Gastroesophageal sphincter (tissue), 4 donors: ENCODE measurements around the gene PRKAR1B. TPM values are rescaled to one million over a fixed set of nuclear protein-coding genes. Genes with fewer than 3 reads are reported as not detected.

Experiments
- ATAC-seq: fragments of 150-250 bp; one replicate; pipeline ENCODE4 v1.9.1; 2016; ENCODE audit warnings: mild to moderate bottlenecking, moderate library complexity
- H3K27ac ChIP-seq, 4 donors: fragments of 200-600 bp; sonication (generic) in 3 of 4; 1 replicate in 3 of 4; 2 replicates in 1 of 4; pipeline ENCODE4 v1.5.1; 2016 to 2019
- H3K27me3 ChIP-seq: fragments of 200-600 bp; sonication (generic); one replicate; pipeline ENCODE4 v1.5.1; 2019
- H3K36me3 ChIP-seq, 2 donors: fragments of 200-600 bp; sonication (generic); one replicate each; pipeline ENCODE4 v1.5.1; 2019; ENCODE audit warnings: control low read depth in 1 of 2
- H3K4me1 ChIP-seq, 3 donors: fragments of 200-600 bp; sonication (generic); 1 replicate in 2 of 3; 2 replicates in 1 of 3; pipeline ENCODE4 v1.5.1; 2016 to 2019; ENCODE audit warnings: control low read depth in 2 of 3
- H3K4me3 ChIP-seq, 2 donors: fragments of 200-600 bp; sonication (generic); one replicate each; pipeline ENCODE4 v1.5.1; 2019; ENCODE audit warnings: mild to moderate bottlenecking in 1 of 2, moderate library complexity in 1 of 2
- H3K9me3 ChIP-seq, 3 donors: fragments of 200-600 bp; sonication (generic); one replicate each; pipeline ENCODE4 v1.5.1; 2017 to 2019; ENCODE audit warnings: control low read depth in 2 of 3
- CTCF ChIP-seq, 4 experiments: fragments of 200-600 bp in 2 of 4; fragments of 450-650 bp in 2 of 4; sonication (generic) in 1 of 4; IDR thresholded peaks; one replicate each; pipeline ENCODE4 v1.5.1; 2017 to 2019; ENCODE audit warnings: antibody characterized with exemption in 4 of 4, mild to moderate bottlenecking in 2 of 4, moderate library complexity in 2 of 4
- EP300 ChIP-seq: sonication (generic); formaldehyde crosslinking; IDR thresholded peaks from one replicate; pipeline ENCODE4 v1.6.1; 2017; ENCODE audit warnings: antibody characterized with exemption, mild to moderate bottlenecking
- POLR2A ChIP-seq, 2 donors: fragments of 450-650 bp; IDR thresholded peaks; one replicate each; pipeline ENCODE4 v1.6.1; 2017; ENCODE audit warnings: antibody characterized with exemption in 2 of 2, mild to moderate bottlenecking in 2 of 2, moderate library complexity in 1 of 2
- POLR2AphosphoS5 ChIP-seq: sonication (generic); formaldehyde crosslinking; IDR thresholded peaks from one replicate; pipeline ENCODE4 v1.6.1; 2017; ENCODE audit warnings: antibody characterized with exemption
- WGBS, 2 donors: methylation state at CpG; one replicate each; pipeline ENCODE4 v1.1.5; 2018; ENCODE audit warnings: low coverage in 1 of 2; 5-methylcytosine and 5-hydroxymethylcytosine counted together
- total RNA-seq, 4 donors: library from RNA; depleted of rRNA; stranded (reverse); fragments of >200 nt; gene quantifications; one replicate each; pipeline ENCODE4 v1.1.0, GENCODE V29; 2016

The PRKAR1B gene
- total RNA-seq, 4 donors from 2014 or later: 11.6 to 39.1 (median 24.8) TPM

- Histone ChIP-seq H3K36me3 (peaks cover 0 to 20% of the 10 kb centered on the region in 2 donors), H3K9me3 (no peaks in the 10 kb centered on the region), H3K4me3 (peak overlapping the region in 1 of 2 donors; percentile 77), H3K27me3 (peaks cover 5% of the 10 kb centered on the region), H3K27ac (peak overlapping the region; percentile 14 to 98 (median 96)), H3K4me1 (peaks cover 0 to 79% (median 23%) of the 10 kb centered on the region in 3 donors)
- WGBS, 2 donors: 0 to 40% methylated on average over 1 to 4 of the region's 10 CpGs
- ATAC-seq: no peak
- TF ChIP-seq CTCF (IDR thresholded peaks at IDR 0.05): no peak
- TF ChIP-seq EP300: no peak
- no peak for TF ChIP-seq POLR2A (IDR thresholded peaks at IDR 0.05)
- no peak for TF ChIP-seq POLR2AphosphoS5
Measured at GRCh38 chr7:515628-516027, 211.5 kb downstream of the PRKAR1B start.

- H3K27ac ChIP-seq: peak overlapping the region; percentile 14 to 98 (median 96)
- H3K9me3 ChIP-seq: no peaks in the 10 kb centered on the region
- peaks cover 0 to 72% (median 18%) of the 10 kb centered on the region in 3 donors for H3K4me1 ChIP-seq
- no peak for ATAC-seq
- peak overlapping the region in 1 of 2 donors; percentile 77 for H3K4me3 ChIP-seq
- 60% methylated on average over 1 of the region's 25 CpGs; no CpG with 5 or more reads in 1 of the 2 donors for WGBS, 2 donors
- peaks cover 0 to 25% of the 10 kb centered on the region in 2 donors for H3K36me3 ChIP-seq
- H3K27me3 ChIP-seq: no peaks in the 10 kb centered on the region
- peak; percentile 17 for TF ChIP-seq POLR2AphosphoS5
- no peak for TF ChIP-seq POLR2A (IDR thresholded peaks at IDR 0.05)
Measured at GRCh38 chr7:514651-515598, 212.2 kb downstream of the PRKAR1B start.

- peak overlapping the region in 1 of 2 donors; percentile 77 for H3K4me3 ChIP-seq
- H3K27me3 ChIP-seq: no peaks in the 10 kb centered on the region
- no peak for TF ChIP-seq CTCF (IDR thresholded peaks at IDR 0.05)
- TF ChIP-seq POLR2A (IDR thresholded peaks at IDR 0.05): no peak
- no peak for TF ChIP-seq EP300
- TF ChIP-seq POLR2AphosphoS5: no peak
- H3K9me3 ChIP-seq: no peaks in the 10 kb centered on the region
- H3K4me1 ChIP-seq: peaks cover 0 to 71% (median 18%) of the 10 kb centered on the region in 3 donors
- H3K36me3 ChIP-seq: peaks cover 0 to 32% of the 10 kb centered on the region in 2 donors
- H3K27ac ChIP-seq: peak overlapping the region in 3 of 4 donors; percentile 96 to 98 (median 96)
- ATAC-seq: no peak
- 47% methylated on average over 2 of the region's 10 CpGs; no CpG with 5 or more reads in 1 of the 2 donors for WGBS, 2 donors
Measured at GRCh38 chr7:514242-514641, 212.8 kb downstream of the PRKAR1B start.

- Histone ChIP-seq H3K27ac (peak overlapping the region; percentile 12 to 98 (median 96)), H3K4me1 (peaks cover 0 to 69% (median 18%) of the 10 kb centered on the region in 3 donors), H3K36me3 (peaks cover 0 to 38% of the 10 kb centered on the region in 2 donors), H3K4me3 (peak overlapping the region in 1 of 2 donors; percentile 11), H3K27me3 (no peaks in the 10 kb centered on the region), H3K9me3 (no peaks in the 10 kb centered on the region)
- TF ChIP-seq POLR2A (IDR thresholded peaks at IDR 0.05): no peak
- peak; percentile 73 for TF ChIP-seq POLR2AphosphoS5
- TF ChIP-seq EP300: no peak
- WGBS, 2 donors: 38 to 58% methylated on average over 6 to 7 of the region's 20 CpGs
- no peak for ATAC-seq
Measured at GRCh38 chr7:513521-514166, 213.4 kb downstream of the PRKAR1B start.

- peak; percentile 8 for ATAC-seq
- Histone ChIP-seq H3K4me1 (peaks cover 0 to 60% (median 18%) of the 10 kb centered on the region in 3 donors), H3K9me3 (no peaks in the 10 kb centered on the region), H3K27me3 (no peaks in the 10 kb centered on the region), H3K27ac (peak overlapping the region in 3 of 4 donors; percentile 96 to 98 (median 96)), H3K4me3 (peak overlapping the region in 1 of 2 donors; percentile 11), H3K36me3 (peaks cover 0 to 47% of the 10 kb centered on the region in 2 donors)
- WGBS, 2 donors: 40 to 47% methylated on average over 1 to 2 of the region's 32 CpGs
- TF ChIP-seq POLR2AphosphoS5 (peak; percentile 56), POLR2A (IDR thresholded peaks at IDR 0.05) (no peak)
Measured at GRCh38 chr7:512541-513311, 214.4 kb downstream of the PRKAR1B start.
